Measurements from ENCODE around the gene TNFSF9.
"Not testable (repeated sequence)": the region's sequence is repeated elsewhere in the genome, so short reads cannot be mapped to it uniquely, and the experiment has no call there.

The TNFSF9 gene

DNA sequence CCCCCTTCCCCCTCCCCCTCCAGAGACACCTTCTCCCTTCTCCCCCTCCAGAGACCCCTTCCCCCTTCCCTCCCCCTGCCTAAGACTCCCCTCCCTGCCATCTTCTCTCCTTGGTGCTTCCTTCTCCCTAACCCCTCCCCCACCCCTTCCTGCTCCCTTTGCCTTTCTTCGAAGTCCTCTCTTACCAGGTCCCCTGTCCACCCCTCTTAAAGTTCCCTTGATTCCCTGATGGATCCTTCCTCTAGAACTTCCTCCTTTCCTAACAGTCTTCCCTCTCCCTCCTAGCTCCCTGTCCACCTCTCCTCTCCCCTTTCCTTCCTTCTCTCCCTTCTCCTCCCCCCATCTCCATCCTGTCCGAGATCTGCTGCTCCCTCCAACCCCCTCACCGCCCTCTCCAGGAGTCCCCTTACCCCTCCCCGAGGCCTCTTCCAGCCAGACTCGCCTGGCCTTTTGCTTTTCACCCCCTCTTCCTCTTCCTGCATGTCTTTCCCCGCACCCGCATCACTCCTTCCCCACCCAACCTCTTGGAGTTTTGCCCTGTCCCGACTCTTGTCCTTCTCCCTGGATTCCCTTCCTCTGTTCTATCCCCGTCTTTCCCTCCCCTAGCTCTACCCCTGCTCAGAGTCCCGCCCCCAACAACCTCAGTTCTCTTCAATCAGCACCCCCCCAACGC is 3.1 kb downstream of the TNFSF9 start:
- H3K4me3 ChIP-seq (ENCODE audit: insufficient read depth, low read depth, low read length, poor library complexity, severe bottlenecking), result no peak overlapping the region
- H3K27ac ChIP-seq (ENCODE audit: insufficient read depth, low read length, poor library complexity, severe bottlenecking), result no peak overlapping the region
- H3K36me3 ChIP-seq (ENCODE audit: control insufficient read depth, insufficient read depth, low read length), result no peaks in the 10 kb centered on the region
- no peak for DNase-seq
- no peaks in the 10 kb centered on the region for H3K9me3 ChIP-seq (ENCODE audit: control insufficient read depth, low read length)
- H3K4me1 ChIP-seq (ENCODE audit: control insufficient read depth, insufficient read depth, low read length, poor library complexity, severe bottlenecking), result peaks cover 31% of the 10 kb centered on the region
- peaks cover 19% of the 10 kb centered on the region for H3K27me3 ChIP-seq (replicated peaks; ENCODE audit: control insufficient read depth, insufficient read depth, low read length, poor library complexity, severe bottlenecking)

DNA sequence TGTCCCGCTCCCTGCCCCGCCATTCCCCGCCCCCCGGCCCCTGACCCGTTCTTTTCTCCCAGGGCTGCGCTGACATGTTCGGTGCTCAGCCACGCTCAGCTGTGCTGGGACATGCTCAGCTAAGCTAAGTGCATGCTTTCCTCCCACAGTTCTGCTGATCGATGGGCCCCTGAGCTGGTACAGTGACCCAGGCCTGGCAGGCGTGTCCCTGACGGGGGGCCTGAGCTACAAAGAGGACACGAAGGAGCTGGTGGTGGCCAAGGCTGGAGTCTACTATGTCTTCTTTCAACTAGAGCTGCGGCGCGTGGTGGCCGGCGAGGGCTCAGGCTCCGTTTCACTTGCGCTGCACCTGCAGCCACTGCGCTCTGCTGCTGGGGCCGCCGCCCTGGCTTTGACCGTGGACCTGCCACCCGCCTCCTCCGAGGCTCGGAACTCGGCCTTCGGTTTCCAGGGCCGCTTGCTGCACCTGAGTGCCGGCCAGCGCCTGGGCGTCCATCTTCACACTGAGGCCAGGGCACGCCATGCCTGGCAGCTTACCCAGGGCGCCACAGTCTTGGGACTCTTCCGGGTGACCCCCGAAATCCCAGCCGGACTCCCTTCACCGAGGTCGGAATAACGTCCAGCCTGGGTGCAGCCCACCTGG is 3.7 kb downstream of the TNFSF9 start:
- Histone ChIP-seq H3K4me1 (ENCODE audit: control insufficient read depth, insufficient read depth, low read length, poor library complexity, severe bottlenecking) (peaks cover 31% of the 10 kb centered on the region), H3K9me3 (ENCODE audit: control insufficient read depth, low read length) (no peaks in the 10 kb centered on the region), H3K27ac (ENCODE audit: insufficient read depth, low read length, poor library complexity, severe bottlenecking) (no peak overlapping the region), H3K36me3 (ENCODE audit: control insufficient read depth, insufficient read depth, low read length) (no peaks in the 10 kb centered on the region), H3K27me3 (replicated peaks; ENCODE audit: control insufficient read depth, insufficient read depth, low read length, poor library complexity, severe bottlenecking) (peaks cover 19% of the 10 kb centered on the region), H3K4me3 (ENCODE audit: insufficient read depth, low read depth, low read length, poor library complexity, severe bottlenecking) (no peak overlapping the region)
- DNase-seq, result no peak

- peaks cover 19% of the 10 kb centered on the region for H3K27me3 ChIP-seq (replicated peaks; ENCODE audit: control insufficient read depth, insufficient read depth, low read length, poor library complexity, severe bottlenecking)
- DNase-seq, result no peak
- H3K4me1 ChIP-seq (ENCODE audit: control insufficient read depth, insufficient read depth, low read length, poor library complexity, severe bottlenecking), result peaks cover 31% of the 10 kb centered on the region
- no peaks in the 10 kb centered on the region for H3K36me3 ChIP-seq (ENCODE audit: control insufficient read depth, insufficient read depth, low read length)
- H3K9me3 ChIP-seq (ENCODE audit: control insufficient read depth, low read length), result no peaks in the 10 kb centered on the region
- H3K4me3 ChIP-seq (ENCODE audit: insufficient read depth, low read depth, low read length, poor library complexity, severe bottlenecking), result no peak overlapping the region
- no peak overlapping the region for H3K27ac ChIP-seq (ENCODE audit: insufficient read depth, low read length, poor library complexity, severe bottlenecking)
These were observed 4.8 kb downstream of the TNFSF9 start for GRCh38 chr19:6535558-6536137.

GRCh38 chr19:6539514-6539913 is 8.7 kb downstream of the TNFSF9 start:
- no peak overlapping the region for H3K27ac ChIP-seq (ENCODE audit: insufficient read depth, low read length, poor library complexity, severe bottlenecking)
- H3K36me3 ChIP-seq (ENCODE audit: control insufficient read depth, insufficient read depth, low read length), result no peaks in the 10 kb centered on the region
- DNase-seq, result no peak
- H3K4me3 ChIP-seq (ENCODE audit: insufficient read depth, low read depth, low read length, poor library complexity, severe bottlenecking), result no peak overlapping the region
- H3K9me3 ChIP-seq (ENCODE audit: control insufficient read depth, low read length), result no peaks in the 10 kb centered on the region
- peaks cover 8% of the 10 kb centered on the region for H3K4me1 ChIP-seq (ENCODE audit: control insufficient read depth, insufficient read depth, low read length, poor library complexity, severe bottlenecking)
- H3K27me3 ChIP-seq (replicated peaks; ENCODE audit: control insufficient read depth, insufficient read depth, low read length, poor library complexity, severe bottlenecking), result no peaks in the 10 kb centered on the region

DNA sequence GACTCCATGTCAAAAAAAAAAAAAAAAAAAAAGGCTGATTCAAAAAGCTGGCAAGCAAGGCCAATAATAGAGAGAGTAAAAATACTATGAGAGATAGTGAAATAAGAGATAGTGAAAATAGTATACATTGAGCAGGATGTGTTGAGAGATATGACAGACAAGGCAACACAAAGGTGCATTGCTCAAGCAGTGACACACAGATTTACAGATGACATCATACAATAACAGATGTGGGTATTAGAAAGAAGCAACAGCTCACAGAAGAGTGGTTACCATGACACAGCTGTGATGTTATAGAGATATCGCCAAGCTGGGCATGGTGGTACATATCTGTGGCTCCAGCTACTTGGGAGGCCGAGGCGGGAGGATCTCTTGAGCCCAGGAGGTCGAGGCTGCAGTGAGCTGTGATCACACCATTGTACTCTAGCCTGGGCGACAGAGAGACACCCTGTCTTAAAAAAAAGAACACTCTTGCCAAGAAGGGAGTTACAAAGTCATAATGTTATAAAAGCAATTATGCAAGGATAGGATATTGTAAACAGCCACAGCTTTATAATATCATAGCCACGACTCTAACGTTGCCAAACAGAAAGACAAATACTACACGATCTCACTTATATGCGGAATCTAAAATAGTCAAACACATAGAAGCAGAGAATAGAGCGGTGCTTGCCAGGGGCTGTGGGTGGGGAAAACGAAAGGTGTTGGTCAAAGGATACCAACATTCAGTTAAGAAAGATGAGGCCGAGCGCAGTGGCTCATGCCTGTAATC is 10.3 kb downstream of the TNFSF9 start:
- Histone ChIP-seq H3K4me3 (ENCODE audit: insufficient read depth, low read depth, low read length, poor library complexity, severe bottlenecking) (no peak overlapping the region), H3K36me3 (ENCODE audit: control insufficient read depth, insufficient read depth, low read length) (no peaks in the 10 kb centered on the region), H3K27ac (ENCODE audit: insufficient read depth, low read length, poor library complexity, severe bottlenecking) (no peak overlapping the region), H3K27me3 (replicated peaks; ENCODE audit: control insufficient read depth, insufficient read depth, low read length, poor library complexity, severe bottlenecking) (no peaks in the 10 kb centered on the region), H3K9me3 (ENCODE audit: control insufficient read depth, low read length) (no peaks in the 10 kb centered on the region), H3K4me1 (ENCODE audit: control insufficient read depth, insufficient read depth, low read length, poor library complexity, severe bottlenecking) (peaks cover 8% of the 10 kb centered on the region)
- no peak for DNase-seq

- Histone ChIP-seq H3K9me3 (ENCODE audit: control insufficient read depth, low read length) (no peaks in the 10 kb centered on the region), H3K27ac (ENCODE audit: insufficient read depth, low read length, poor library complexity, severe bottlenecking) (no peak overlapping the region), H3K4me3 (ENCODE audit: insufficient read depth, low read depth, low read length, poor library complexity, severe bottlenecking) (no peak overlapping the region), H3K36me3 (ENCODE audit: control insufficient read depth, insufficient read depth, low read length) (no peaks in the 10 kb centered on the region), H3K4me1 (ENCODE audit: control insufficient read depth, insufficient read depth, low read length, poor library complexity, severe bottlenecking) (no peaks in the 10 kb centered on the region), H3K27me3 (replicated peaks; ENCODE audit: control insufficient read depth, insufficient read depth, low read length, poor library complexity, severe bottlenecking) (no peaks in the 10 kb centered on the region)
- no peak for DNase-seq
These were observed 13.1 kb downstream of the TNFSF9 start for GRCh38 chr19:6543866-6544347.

GRCh38 chr19:6550679-6551078 is 19.9 kb downstream of the TNFSF9 start:
- not testable (repeated sequence) for DNase-seq; H3K27me3 ChIP-seq (replicated peaks; ENCODE audit: control insufficient read depth, insufficient read depth, low read length, poor library complexity, severe bottlenecking); H3K27ac ChIP-seq (ENCODE audit: insufficient read depth, low read length, poor library complexity, severe bottlenecking); H3K4me3 ChIP-seq (ENCODE audit: insufficient read depth, low read depth, low read length, poor library complexity, severe bottlenecking); H3K9me3 ChIP-seq (ENCODE audit: control insufficient read depth, low read length); H3K4me1 ChIP-seq (ENCODE audit: control insufficient read depth, insufficient read depth, low read length, poor library complexity, severe bottlenecking); H3K36me3 ChIP-seq (ENCODE audit: control insufficient read depth, insufficient read depth, low read length)

DNA sequence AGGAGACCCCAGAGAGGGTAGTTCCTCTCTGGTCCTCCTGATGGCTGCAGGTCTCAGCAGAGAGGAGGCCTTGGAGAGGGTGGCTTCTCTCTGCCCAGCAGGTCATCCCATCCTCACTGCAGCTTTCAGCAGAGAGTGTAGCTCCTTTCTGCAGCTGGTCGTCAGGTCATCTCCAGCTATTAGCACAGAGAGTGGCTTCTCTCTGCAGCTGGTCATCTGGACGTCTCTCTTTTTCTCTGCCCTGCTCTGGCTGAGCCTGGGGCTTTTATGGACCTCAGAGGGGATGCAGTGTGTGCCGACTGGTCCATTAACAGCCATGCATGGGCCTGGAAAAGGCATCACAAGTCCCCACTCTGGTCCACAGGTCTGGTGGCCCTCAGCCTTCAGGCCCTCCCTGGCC is 20.3 kb downstream of the TNFSF9 start:
- H3K4me3 ChIP-seq (ENCODE audit: insufficient read depth, low read depth, low read length, poor library complexity, severe bottlenecking), result no peak overlapping the region
- H3K27ac ChIP-seq (ENCODE audit: insufficient read depth, low read length, poor library complexity, severe bottlenecking), result no peak overlapping the region

DNA sequence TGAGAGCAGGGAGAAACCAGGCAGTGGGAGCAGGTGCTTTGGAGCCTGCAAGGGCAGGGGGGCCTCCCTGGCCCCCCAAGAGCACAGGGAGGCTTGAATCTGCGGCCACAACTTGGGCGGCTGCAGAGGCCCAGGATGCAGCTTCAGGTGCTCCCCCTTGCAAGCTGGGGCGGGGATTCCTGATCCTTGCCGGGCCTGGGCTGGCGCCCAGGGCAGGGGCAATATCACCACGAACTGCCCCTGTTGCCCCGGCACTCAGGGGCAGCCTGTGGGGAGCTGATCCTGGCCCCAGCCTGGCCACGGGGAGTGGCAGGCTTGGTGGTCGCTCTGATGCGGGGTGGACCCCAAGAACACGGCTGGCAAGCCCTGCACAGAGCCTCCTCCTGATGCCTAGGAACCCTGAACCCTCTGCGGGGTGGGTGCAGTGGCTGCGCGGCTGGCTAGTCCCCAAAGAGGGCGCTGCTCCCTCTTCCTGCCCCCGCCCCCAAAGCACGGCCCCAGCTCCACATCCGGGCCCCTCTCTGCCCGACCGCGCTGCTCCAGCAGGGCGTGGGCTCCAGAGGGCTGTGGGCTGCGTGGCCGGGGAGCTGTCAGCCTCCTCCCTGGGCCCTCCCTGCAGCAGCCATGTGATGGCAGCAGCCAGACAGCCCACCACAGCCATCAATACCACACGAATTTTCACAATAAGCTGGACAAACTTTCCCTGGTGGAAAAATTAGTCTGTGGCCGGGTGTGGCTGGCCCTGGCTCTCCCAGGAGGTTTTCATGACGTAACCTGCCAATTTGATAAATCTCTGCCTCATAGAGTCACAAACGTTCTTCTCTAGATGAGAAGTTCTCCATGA is 21.0 kb downstream of the TNFSF9 start:
- Histone ChIP-seq H3K9me3 (ENCODE audit: control insufficient read depth, low read length) (no peaks in the 10 kb centered on the region), H3K36me3 (ENCODE audit: control insufficient read depth, insufficient read depth, low read length) (no peaks in the 10 kb centered on the region), H3K4me1 (ENCODE audit: control insufficient read depth, insufficient read depth, low read length, poor library complexity, severe bottlenecking) (peaks cover 9% of the 10 kb centered on the region), H3K27ac (ENCODE audit: insufficient read depth, low read length, poor library complexity, severe bottlenecking) (no peak overlapping the region), H3K27me3 (replicated peaks; ENCODE audit: control insufficient read depth, insufficient read depth, low read length, poor library complexity, severe bottlenecking) (no peaks in the 10 kb centered on the region), H3K4me3 (ENCODE audit: insufficient read depth, low read depth, low read length, poor library complexity, severe bottlenecking) (peak overlapping the region; percentile 38)
- peak in 2 of 3 donors; percentile 36 for DNase-seq

More for the DNA sequence above, 20.3 kb downstream of the TNFSF9 start:
- DNase-seq, result no peak
- H3K27me3 ChIP-seq (replicated peaks; ENCODE audit: control insufficient read depth, insufficient read depth, low read length, poor library complexity, severe bottlenecking), result no peaks in the 10 kb centered on the region
- no peaks in the 10 kb centered on the region for H3K9me3 ChIP-seq (ENCODE audit: control insufficient read depth, low read length)
- peaks cover 9% of the 10 kb centered on the region for H3K4me1 ChIP-seq (ENCODE audit: control insufficient read depth, insufficient read depth, low read length, poor library complexity, severe bottlenecking)
- no peaks in the 10 kb centered on the region for H3K36me3 ChIP-seq (ENCODE audit: control insufficient read depth, insufficient read depth, low read length)

Measured in effector memory CD4-positive, alpha-beta T cell (primary cell).